Ovary (tissue), 9 donors: ENCODE measurements around the gene TSHZ2. TPM values are rescaled to one million over a fixed set of nuclear protein-coding genes. Genes with fewer than 3 reads are reported as not detected.

Experiments used
- DNase-seq, 5 donors: peaks; one replicate each; pipeline ENCODE4 v3.0.0-alpha.2; 2019 to 2020
- H3K27ac ChIP-seq, 2 donors: fragments of 200-600 bp; one replicate each; pipeline versions ENCODE4 v1.5.1 to v1.8.0; 2019 to 2022
- H3K27me3 ChIP-seq: fragments of 200-600 bp; one replicate; pipeline ENCODE4 v1.8.0; 2022
- H3K36me3 ChIP-seq: fragments of 200-600 bp; sonication (generic); one replicate; pipeline ENCODE4 v1.5.1; 2019
- H3K4me1 ChIP-seq: one replicate; pipeline ENCODE4 v1.8.1; 2013; ENCODE audit warnings: mild to moderate bottlenecking, moderate library complexity; ENCODE audit not compliant: insufficient read depth
- H3K4me3 ChIP-seq: fragments of 200-600 bp; sonication (generic); one replicate; pipeline ENCODE4 v1.5.1; 2017
- H3K9me3 ChIP-seq, 2 donors: fragments of 200-600 bp in 1 of 2; sonication (generic) in 1 of 2; one replicate each; pipeline versions ENCODE4 v1.5.1 to v1.8.1; 2013 to 2019; ENCODE audit warnings: mild to moderate bottlenecking in 1 of 2, moderate library complexity in 1 of 2
- EP300 ChIP-seq: sonication (generic); formaldehyde crosslinking; IDR thresholded peaks from one replicate; pipeline ENCODE4 v1.6.1; 2017; ENCODE audit warnings: antibody characterized with exemption
- POLR2A ChIP-seq: fragments of 450-650 bp; IDR thresholded peaks from one replicate; pipeline ENCODE4 v1.6.1; 2017; ENCODE audit warnings: antibody characterized with exemption, mild to moderate bottlenecking, moderate library complexity
- WGBS, 3 donors: extraction: QIAGEN DNeasy Blood & Tissue Kit in 1 of 3; methylation state at CpG; one replicate each; pipeline versions ENCODE4 v1.1.5 to v1.1.7; 2013 to 2017; 5-methylcytosine and 5-hydroxymethylcytosine counted together
- intact Hi-C, 4 donors: fragments of 100-400 bp; cut with DNase I; formaldehyde crosslinking; loops; one replicate each; pipeline versions ENCODE4 v1.11.0 to v1.15.1; 2022 to 2023
- polyA plus RNA-seq, 2 donors: library from polyadenylated mRNA; stranded (reverse); fragments of 200-250 nt in 1 of 2; fragments of 350-450 nt in 1 of 2; fragmentation: Illumina TruSeq in 1 of 2; extraction: RNeasy Lipid Tissue Mini Kit (QIAGEN cat#74804) in 1 of 2; gene quantifications; one replicate each; pipeline ENCODE4 v1.2.3, GENCODE V29; 2013 to 2014
- total RNA-seq, 7 donors: library from RNA; depleted of rRNA in 2 of 7; stranded (reverse); fragments of >200 nt in 2 of 7; fragmentation: NEBNext Ultra II Directional in 3 of 7; extraction: Animal tissue kit (Norgen Biotek cat#: 25700) in 3 of 7; gene quantifications; one replicate each; pipeline versions ENCODE4 v1.1.0 to v1.2.4, GENCODE V29; 2016 to 2023
- TF ChIP-seq, protein P1 (sequence below), 3 donors: fragments of 450-650 bp in 2 of 3; fragments of 200-600 bp in 1 of 3; IDR thresholded peaks; one replicate each; pipeline versions ENCODE4 v1.5.1 to v1.8.0; 2016 to 2022; ENCODE audit warnings: antibody characterized with exemption in 3 of 3, mild to moderate bottlenecking in 1 of 3
- donor health status: DM: no; HTN: no; CAD: no; lungs with moderate emphysema.
- donor health status: DM: no; HTN: no; CAD: no.
- donor health status: Bipolar disorder and iron deficiency.
- donor health status: DM: yes; HTN: yes; CAD: no.
- donor health status: DM: no; HTN: no; CAD: no.
- donor health status: DM: yes; HTN: yes; CAD: no.

The TSHZ2 gene
- total and polyA plus RNA-seq, 9 donors, result 18.2 to 113 (median 40.2) TPM

DNA sequence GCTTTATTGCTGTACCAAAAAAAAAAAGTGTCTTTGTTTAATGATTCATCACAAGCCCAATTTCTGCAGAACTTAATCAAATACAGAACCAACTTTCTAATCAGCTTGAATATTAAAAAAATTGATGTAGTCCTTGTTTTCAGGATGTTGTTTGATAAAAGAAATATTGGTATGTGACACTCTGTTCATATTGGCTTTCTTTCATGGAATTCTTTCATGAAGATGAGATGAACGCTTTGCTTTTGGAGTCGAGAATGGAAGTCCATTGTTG lies 437.2 kb downstream of the TSHZ2 start:
- WGBS, 3 donors, result 66 to 70% (median 68%) methylated on average over 2 of the region's 2 CpGs
- Histone ChIP-seq H3K9me3 (no peaks in the 10 kb centered on the region), H3K4me3 (no peak overlapping the region), H3K27me3 (no peaks in the 10 kb centered on the region), H3K4me1 (peaks cover 3% of the 10 kb centered on the region), H3K27ac (no peak overlapping the region), H3K36me3 (no peaks in the 10 kb centered on the region)
- TF ChIP-seq, protein P1, sequence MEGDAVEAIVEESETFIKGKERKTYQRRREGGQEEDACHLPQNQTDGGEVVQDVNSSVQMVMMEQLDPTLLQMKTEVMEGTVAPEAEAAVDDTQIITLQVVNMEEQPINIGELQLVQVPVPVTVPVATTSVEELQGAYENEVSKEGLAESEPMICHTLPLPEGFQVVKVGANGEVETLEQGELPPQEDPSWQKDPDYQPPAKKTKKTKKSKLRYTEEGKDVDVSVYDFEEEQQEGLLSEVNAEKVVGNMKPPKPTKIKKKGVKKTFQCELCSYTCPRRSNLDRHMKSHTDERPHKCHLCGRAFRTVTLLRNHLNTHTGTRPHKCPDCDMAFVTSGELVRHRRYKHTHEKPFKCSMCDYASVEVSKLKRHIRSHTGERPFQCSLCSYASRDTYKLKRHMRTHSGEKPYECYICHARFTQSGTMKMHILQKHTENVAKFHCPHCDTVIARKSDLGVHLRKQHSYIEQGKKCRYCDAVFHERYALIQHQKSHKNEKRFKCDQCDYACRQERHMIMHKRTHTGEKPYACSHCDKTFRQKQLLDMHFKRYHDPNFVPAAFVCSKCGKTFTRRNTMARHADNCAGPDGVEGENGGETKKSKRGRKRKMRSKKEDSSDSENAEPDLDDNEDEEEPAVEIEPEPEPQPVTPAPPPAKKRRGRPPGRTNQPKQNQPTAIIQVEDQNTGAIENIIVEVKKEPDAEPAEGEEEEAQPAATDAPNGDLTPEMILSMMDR (IDR thresholded peaks at IDR 0.05), result no peak
- TF ChIP-seq EP300, result no peak
- no peak for TF ChIP-seq POLR2A
- DNase-seq, result no peak
- intact Hi-C loops, result no loop called here

DNA sequence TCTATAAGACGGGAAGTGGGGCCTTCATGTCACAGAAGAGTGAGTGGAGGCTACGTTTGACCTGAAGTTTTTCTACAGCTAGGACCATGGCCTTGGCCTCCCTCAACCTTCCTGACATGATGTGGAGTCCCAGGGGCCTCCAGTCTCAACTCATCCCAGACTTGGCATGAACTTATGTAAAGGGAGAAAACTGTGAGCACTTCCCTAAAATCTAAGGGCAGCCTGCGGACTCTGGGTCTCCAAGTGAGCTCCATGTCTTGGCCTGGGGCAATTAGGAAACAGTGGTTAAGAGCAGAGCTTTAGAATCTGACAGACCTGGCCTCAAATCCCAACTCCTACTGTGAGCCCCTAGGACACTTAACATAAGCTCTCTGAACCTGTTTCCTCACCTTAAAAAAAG lies 439.0 kb downstream of the TSHZ2 start:
- Histone ChIP-seq H3K27ac (no peak overlapping the region), H3K4me3 (no peak overlapping the region), H3K4me1 (peaks cover 3% of the 10 kb centered on the region), H3K9me3 (no peaks in the 10 kb centered on the region), H3K36me3 (no peaks in the 10 kb centered on the region), H3K27me3 (no peaks in the 10 kb centered on the region)
- TF ChIP-seq EP300 (no peak), POLR2A (no peak)
- TF ChIP-seq, protein P1 (IDR thresholded peaks at IDR 0.05), result no peak
- intact Hi-C loops, result no loop called here
- WGBS, 3 donors, result 82 to 96% (median 94%) methylated on average over 3 of the region's 3 CpGs
- no peak for DNase-seq

DNA sequence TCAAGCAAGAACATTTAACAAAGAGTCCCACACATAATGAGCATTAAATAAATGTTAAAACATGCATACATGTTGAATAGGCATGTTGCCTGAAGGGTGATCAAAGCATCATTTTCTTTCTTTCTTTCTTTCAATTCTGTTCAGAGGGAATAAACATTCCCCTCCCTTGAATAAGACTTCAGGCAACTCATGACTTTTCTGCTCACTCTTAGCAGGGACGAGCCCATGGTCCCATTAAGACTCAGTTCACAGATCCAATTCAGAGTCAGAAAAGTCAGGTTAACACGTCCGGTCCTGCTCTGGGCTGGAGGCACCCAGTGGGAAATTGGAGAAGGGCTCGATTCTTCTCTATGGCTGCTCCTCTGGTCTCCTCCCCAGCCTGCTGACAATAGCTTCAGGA lies 439.7 kb downstream of the TSHZ2 start:
- TF ChIP-seq EP300 (no peak), POLR2A (no peak)
- TF ChIP-seq, protein P1 (IDR thresholded peaks at IDR 0.05), result no peak
- 89 to 92% (median 91%) methylated on average over 4 of the region's 4 CpGs for WGBS, 3 donors
- H3K9me3 ChIP-seq, result no peaks in the 10 kb centered on the region
- H3K27ac ChIP-seq, result no peak overlapping the region
- H3K27me3 ChIP-seq, result no peaks in the 10 kb centered on the region
- no peak overlapping the region for H3K4me3 ChIP-seq
- no peaks in the 10 kb centered on the region for H3K36me3 ChIP-seq
- H3K4me1 ChIP-seq, result peaks cover 5% of the 10 kb centered on the region
- no peak for DNase-seq
- intact Hi-C loops, result no loop called here

DNA sequence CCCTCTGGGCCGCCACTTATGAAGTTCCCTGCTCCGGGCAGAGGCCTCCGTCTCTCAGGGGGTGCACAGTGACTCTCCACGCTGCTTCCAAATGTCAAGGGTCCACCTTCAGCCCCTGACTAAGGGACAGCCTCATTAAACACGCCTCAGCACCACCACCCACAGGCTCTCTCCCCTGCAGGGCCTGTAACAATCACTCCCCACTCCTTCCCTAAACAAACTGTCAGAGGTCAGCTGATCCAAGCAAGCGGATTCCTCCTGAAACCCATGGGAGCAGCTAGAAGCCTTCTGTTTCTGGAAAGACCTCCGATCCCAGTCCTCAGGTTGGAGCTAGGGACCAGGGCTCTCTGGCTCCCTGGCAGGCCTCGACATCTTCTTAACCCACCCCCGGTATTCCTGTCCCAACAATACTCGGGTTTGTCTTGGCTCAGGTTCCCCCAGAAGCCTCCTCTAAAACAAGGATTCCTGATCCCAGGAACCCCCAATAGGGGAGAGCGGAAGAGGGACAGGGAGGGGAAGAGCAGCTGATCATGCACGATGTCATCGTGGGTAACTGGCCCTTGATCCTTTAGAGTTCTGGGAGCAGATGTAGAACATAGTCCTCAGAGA lies 440.5 kb downstream of the TSHZ2 start:
- no peak for DNase-seq
- TF ChIP-seq, protein P1 (IDR thresholded peaks at IDR 0.05), result no peak
- TF ChIP-seq POLR2A (no peak), EP300 (no peak)
- peaks cover 5% of the 10 kb centered on the region for H3K4me1 ChIP-seq
- intact Hi-C loops, result no loop called here
- H3K27ac ChIP-seq, result no peak overlapping the region
- H3K27me3 ChIP-seq, result no peaks in the 10 kb centered on the region
- 72 to 82% (median 78%) methylated on average over 13 of the region's 13 CpGs for WGBS, 3 donors
- no peaks in the 10 kb centered on the region for H3K36me3 ChIP-seq
- no peak overlapping the region for H3K4me3 ChIP-seq
- no peaks in the 10 kb centered on the region for H3K9me3 ChIP-seq
